ENCODE data around the gene HMGCL.
"Not testable (repeated sequence)": the region's sequence is repeated elsewhere in the genome, so short reads cannot be mapped to it uniquely, and the experiment has no call there.

HMGCL gene

GRCh38 chr1:23826590-23826989 lies 1.4 kb upstream of the HMGCL start:
- not testable (repeated sequence) for DNase-seq (ENCODE audit: low read depth, low spot score)

- DNase-seq (ENCODE audit: low read depth, low spot score): no peak
These were observed 713 bp upstream of the HMGCL start for GRCh38 chr1:23825762-23826522.

DNA sequence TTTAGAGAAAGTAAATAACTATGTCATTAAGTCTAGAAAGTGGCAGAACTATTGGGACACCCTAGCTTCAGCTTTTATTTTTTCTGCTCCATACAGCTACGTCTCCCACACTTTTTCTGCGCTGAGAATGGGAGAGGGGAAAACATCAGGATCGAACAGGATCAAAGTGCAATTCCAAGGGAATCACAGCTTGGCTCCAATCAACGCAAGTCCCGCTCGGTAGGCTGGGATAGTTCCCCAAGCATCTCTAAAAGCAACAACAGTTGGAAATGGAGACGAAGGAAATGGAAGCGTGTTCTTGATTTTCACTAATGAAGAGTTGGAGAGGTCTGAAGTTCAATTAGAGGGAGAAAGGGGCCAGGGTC lies 536 bp downstream of the HMGCL start:
- no peak for DNase-seq (ENCODE audit: low read depth, low spot score)

GRCh38 chr1:23823767-23824166 lies 1.5 kb downstream of the HMGCL start:
- DNase-seq (ENCODE audit: low read depth, low spot score): no peak

DNA sequence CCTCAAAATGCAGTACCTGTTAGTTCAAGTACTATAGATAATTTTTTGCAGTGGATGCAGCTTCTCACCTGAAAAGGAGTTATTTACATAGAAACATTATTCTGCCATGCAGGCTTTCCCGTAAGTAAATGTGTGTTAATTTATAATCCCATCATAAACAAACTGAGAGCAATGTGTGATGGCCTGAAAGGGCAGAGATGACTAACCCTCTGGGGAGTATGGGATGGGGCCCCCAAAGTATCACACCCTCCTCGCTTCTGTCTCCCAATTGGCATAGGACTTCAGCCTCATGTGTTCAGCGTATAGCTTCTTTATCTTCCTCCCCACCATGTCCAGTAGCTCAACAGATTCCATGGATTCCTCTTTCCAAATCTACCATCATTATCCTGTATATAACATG lies 7.6 kb downstream of the HMGCL start:
- no peak for DNase-seq (ENCODE audit: low read depth, low spot score)

DNA sequence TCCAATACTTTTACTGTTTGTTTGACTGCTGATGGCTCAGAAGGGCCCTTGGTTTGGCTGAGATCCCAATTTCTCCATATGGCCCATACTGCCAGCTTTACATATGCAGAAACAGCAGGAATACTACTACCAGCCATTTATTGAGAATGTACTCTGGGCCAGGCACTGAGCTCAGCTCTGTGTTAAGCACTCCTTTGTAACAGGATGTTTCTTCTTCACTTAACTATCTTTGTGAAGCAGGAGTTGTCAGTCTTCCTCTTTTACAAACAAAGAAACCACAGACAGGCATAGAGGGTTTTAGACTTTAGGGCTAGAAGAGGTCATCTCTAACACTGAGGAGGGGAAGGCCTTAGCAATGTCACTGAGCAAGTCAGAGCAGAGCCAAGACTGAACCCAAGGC lies 8.3 kb downstream of the HMGCL start:
- no peak for DNase-seq (ENCODE audit: low read depth, low spot score)

GRCh38 chr1:23816361-23816760 lies 8.9 kb downstream of the HMGCL start:
- no peak for DNase-seq (ENCODE audit: low read depth, low spot score)

- no peak for DNase-seq (ENCODE audit: low read depth, low spot score)
These were observed 11.2 kb downstream of the HMGCL start for GRCh38 chr1:23814016-23814415.

- no peak for DNase-seq (ENCODE audit: low read depth, low spot score)
These were observed 14.2 kb downstream of the HMGCL start for GRCh38 chr1:23810818-23811540.

DNA sequence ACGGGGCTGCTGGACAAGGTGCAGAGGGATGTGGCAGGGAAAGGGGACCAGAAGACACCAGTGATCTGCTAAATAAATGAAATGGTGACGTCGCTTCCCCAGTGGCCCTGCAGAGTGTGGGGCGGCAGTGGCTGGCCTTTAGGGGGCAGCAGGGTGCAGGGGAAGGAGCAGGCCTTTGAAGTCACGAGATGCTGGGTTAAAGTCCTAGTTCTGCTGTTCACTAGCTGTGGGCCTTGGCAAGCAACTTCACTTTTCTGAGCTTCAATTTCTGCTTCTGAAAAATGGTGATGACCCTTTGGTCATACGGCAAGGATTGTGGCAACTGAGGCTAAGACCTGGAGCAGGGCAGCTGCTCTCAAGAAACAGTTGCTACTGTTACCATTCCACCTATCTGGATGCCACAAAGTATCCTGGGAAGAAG lies 15.5 kb downstream of the HMGCL start:
- DNase-seq (ENCODE audit: low read depth, low spot score): no peak

DNA sequence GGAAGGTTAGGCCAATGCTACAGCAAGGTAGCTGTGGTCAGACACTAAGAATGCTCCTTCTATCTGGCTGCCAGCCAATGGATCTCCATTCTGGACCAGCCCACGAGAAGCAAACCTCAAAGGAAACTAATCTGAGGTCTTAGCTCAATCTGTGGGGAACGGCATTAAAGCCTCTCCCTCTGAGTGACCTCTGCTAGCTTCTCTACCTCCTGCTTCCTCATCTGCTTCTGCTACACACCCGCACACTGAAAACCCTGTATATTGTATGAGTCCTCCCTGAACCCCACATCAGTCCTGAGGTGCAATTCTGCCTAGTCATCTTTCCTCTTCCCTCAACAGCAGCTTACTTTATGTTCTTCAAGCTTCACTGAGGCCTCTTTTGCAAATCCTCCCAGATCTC lies 17.8 kb downstream of the HMGCL start:
- no peak for DNase-seq (ENCODE audit: low read depth, low spot score)

GRCh38 chr1:23806280-23806679 lies 18.9 kb downstream of the HMGCL start:
- DNase-seq (ENCODE audit: low read depth, low spot score): no peak

- DNase-seq (ENCODE audit: low read depth, low spot score): no peak
These were observed 20.2 kb downstream of the HMGCL start for GRCh38 chr1:23805025-23805424.

GRCh38 chr1:23804183-23804835 lies 20.9 kb downstream of the HMGCL start:
- no peak for DNase-seq (ENCODE audit: low read depth, low spot score)

- no peak for DNase-seq (ENCODE audit: low read depth, low spot score)
These were observed 21.6 kb downstream of the HMGCL start for GRCh38 chr1:23803674-23804073.

DNA sequence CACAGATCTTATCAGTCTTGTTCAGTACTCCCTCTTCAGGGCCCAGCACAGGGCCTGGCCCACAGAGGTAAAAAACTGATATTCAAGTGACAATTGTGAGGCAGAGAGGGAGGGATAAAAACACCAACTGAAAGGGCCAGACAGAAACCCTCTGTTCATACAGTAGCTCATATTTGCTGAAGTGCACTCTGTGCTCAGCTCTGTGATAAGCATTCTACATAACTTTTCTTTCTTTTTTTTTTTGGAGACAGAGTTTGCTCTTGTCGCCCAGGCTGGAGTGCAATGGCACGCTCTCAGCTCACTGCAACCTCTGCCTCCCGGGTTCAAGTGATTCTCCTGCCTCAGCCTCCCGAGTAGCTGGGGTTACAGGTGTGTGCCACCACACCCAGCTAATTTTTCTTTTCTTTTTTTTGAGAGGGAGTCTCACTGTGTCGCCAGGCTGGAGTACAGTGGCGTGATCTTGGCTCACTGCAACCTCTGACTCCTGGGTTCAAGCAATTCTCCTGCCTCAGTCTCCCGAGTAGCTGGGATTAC lies 22.4 kb downstream of the HMGCL start:
- DNase-seq (ENCODE audit: low read depth, low spot score): not testable (repeated sequence)

GRCh38 chr1:23801876-23802275 lies 23.4 kb downstream of the HMGCL start:
- DNase-seq (ENCODE audit: low read depth, low spot score): no peak

GRCh38 chr1:23801338-23801748 lies 23.9 kb downstream of the HMGCL start:
- DNase-seq (ENCODE audit: low read depth, low spot score): no peak

DNA sequence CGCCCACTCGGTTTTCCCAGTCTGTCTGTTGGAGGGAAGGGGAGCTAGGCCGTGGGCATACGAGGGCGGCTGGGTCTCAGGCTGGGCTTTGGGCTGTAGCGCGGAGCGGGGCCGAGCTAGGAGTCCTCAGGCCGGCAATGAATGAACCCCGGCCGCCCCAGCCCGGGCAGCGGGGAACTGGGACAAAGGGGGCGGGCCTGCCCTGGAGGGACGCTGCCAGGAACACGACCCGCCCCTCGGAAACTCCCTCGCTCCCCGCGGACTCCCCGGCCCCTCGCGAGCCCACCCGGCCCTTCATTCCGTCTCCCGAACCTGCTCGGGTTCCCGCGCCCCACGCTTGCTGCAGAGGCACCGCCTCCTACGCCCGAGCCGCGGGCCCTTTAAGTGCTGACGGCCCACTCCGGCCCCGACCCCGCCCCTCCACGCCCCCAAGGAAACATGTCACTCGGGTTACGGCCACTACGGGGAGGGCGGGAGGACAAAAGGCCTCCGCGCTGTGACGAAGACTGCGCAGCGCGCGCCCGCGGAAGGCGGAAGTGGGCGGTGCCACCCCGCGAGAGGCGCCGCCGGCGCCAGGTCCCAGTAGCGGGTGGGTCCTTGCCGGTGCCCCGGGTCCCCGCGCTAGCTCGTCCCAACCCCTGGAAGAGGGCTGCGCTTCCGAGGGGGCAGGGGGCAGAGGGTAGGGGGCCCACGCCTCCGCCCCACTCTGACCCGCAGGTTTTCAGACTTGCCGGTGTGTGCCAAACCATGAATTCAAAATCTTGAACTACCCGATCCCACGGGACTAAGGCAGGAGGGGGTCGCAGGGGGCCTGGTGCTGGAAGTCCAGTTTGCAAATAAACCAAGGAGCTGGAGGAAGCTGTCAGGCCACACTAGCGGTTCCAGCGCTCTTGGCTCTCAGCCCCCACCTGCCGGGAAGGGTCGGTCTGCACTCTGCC lies 24.6 kb downstream of the HMGCL start, which contains the start of gene GALE:
GALE (minus strand) TSS at position 355 of the 938 bp plus-strand sequence. CDS start 1,747 bp downstream, outside the sequence.
- DNase-seq (ENCODE audit: low read depth, low spot score): no peak

- no peak for DNase-seq (ENCODE audit: low read depth, low spot score)
These were observed 25.4 kb downstream of the HMGCL start for GRCh38 chr1:23799570-23800399.

Measured in iPS DF 19.7 (cell line).